Right cardiac atrium (tissue), 5 donors: ENCODE measurements around the gene PGAM1. TPM values are rescaled to one million over a fixed set of nuclear protein-coding genes. Genes with fewer than 3 reads are reported as not detected.
A peak's percentile ranks its signal among the peaks of the same experiment; 100 is the strongest.
"Not testable (repeated sequence)": the region's sequence is repeated elsewhere in the genome, so short reads cannot be mapped to it uniquely, and the experiment has no call there.

ENCODE experiments used
- ATAC-seq, 2 donors: fragments of 200-7000 bp; cut with Tn5 transposase; one replicate each; pipeline versions ENCODE4 v1.8.0 to v1.9.1; 2020; ENCODE audit warnings: moderate library complexity in 2 of 2, mild to moderate bottlenecking in 1 of 2
- DNase-seq, 3 donors: peaks; one replicate each; pipeline ENCODE4 v3.0.0-alpha.2; 2020
- H3K27ac ChIP-seq: one replicate; pipeline ENCODE4 v1.5.1; 2013; ENCODE audit warnings: mild to moderate bottlenecking, low read length, control low read depth, moderate library complexity
- H3K27me3 ChIP-seq: one replicate; pipeline ENCODE4 v1.6.1; 2013; ENCODE audit not compliant: control insufficient read depth, insufficient read depth
- H3K4me1 ChIP-seq: one replicate; pipeline ENCODE4 v1.6.1; 2013; ENCODE audit warnings: low read length; ENCODE audit not compliant: control insufficient read depth, insufficient read depth
- H3K4me3 ChIP-seq: one replicate; pipeline ENCODE4 v1.5.1; 2013; ENCODE audit warnings: low read length, control low read depth
- H3K9me3 ChIP-seq: one replicate; pipeline ENCODE4 v1.6.1; 2013; ENCODE audit warnings: low read length; ENCODE audit not compliant: control insufficient read depth
- WGBS: extraction: QIAGEN DNeasy Blood & Tissue Kit; methylation state at CpG from one replicate; pipeline ENCODE4 v1.1.7; 2013; 5-methylcytosine and 5-hydroxymethylcytosine counted together
- intact Hi-C, 4 donors: fragments of 100-400 bp; cut with DNase I; formaldehyde crosslinking; loops; one replicate each; pipeline versions ENCODE4 v1.11.0 to v1.14.0; 2022 to 2023
- polyA plus RNA-seq: library from polyadenylated mRNA; stranded (reverse); fragments of 200-250 nt; gene quantifications from one replicate; pipeline ENCODE4 v1.2.3, GENCODE V29; 2013
- total RNA-seq, 4 donors: library from RNA; stranded (reverse); fragmentation: NEBNext Ultra II Directional; extraction: Animal tissue kit (Norgen Biotek cat#: 25700); gene quantifications; one replicate each; pipeline ENCODE4 v1.2.1, GENCODE V29; 2021
- donor health status: healthy with polysubstance abuse.
- donor health status: DM: no; HTN: yes; CAD: no.
- donor health status: DM: no; HTN: no; CAD: no.
- donor health status: DM: no; HTN: yes; CAD: no; lungs with severe emphysema.
- donor health status: DM: yes; HTN: yes; CAD: no.

PGAM1 gene
- total and polyA plus RNA-seq, 5 donors = 204 to 330 (median 311) TPM

GRCh38 chr10:97456686-97457065 lies 30.7 kb downstream of the PGAM1 start:
- no peak for ATAC-seq
- Histone ChIP-seq H3K27ac (no peak overlapping the region), H3K9me3 (no peaks in the 10 kb centered on the region), H3K27me3 (no peaks in the 10 kb centered on the region), H3K4me1 (peaks cover 7% of the 10 kb centered on the region), H3K4me3 (no peak overlapping the region)
- DNase-seq = no peak
- 62% methylated on average over 3 of the region's 3 CpGs for WGBS
- intact Hi-C loops = no loop called here

GRCh38 chr10:97459111-97459510 lies 33.1 kb downstream of the PGAM1 start:
- Histone ChIP-seq H3K4me1 (peaks cover 5% of the 10 kb centered on the region), H3K9me3 (no peaks in the 10 kb centered on the region), H3K27me3 (no peaks in the 10 kb centered on the region), H3K27ac (no peak overlapping the region), H3K4me3 (no peak overlapping the region)
- WGBS = 93% methylated on average over 7 of the region's 7 CpGs
- intact Hi-C loops = no loop called here
- ATAC-seq (no peak), DNase-seq (no peak)

GRCh38 chr10:97459933-97460332 lies 33.9 kb downstream of the PGAM1 start:
- no peaks in the 10 kb centered on the region for H3K27me3 ChIP-seq
- H3K9me3 ChIP-seq = no peaks in the 10 kb centered on the region
- H3K4me3 ChIP-seq = no peak overlapping the region
- H3K4me1 ChIP-seq = no peaks in the 10 kb centered on the region
- 71% methylated on average over 7 of the region's 7 CpGs for WGBS
- H3K27ac ChIP-seq = no peak overlapping the region
- no peak for ATAC-seq
- DNase-seq = no peak
- intact Hi-C loops = loop anchor here (5.0 to 10.0 kb wide), 2 partner anchors 92 to 95 kb away; no protein-coding TSS in a partner anchor

GRCh38 chr10:97462309-97462708 lies 36.3 kb downstream of the PGAM1 start:
- intact Hi-C loops = loop anchor here (5.0 to 10.0 kb wide), 2 partner anchors 90 to 92 kb away; no protein-coding TSS in a partner anchor

GRCh38 chr10:97463363-97464132 lies 37.6 kb downstream of the PGAM1 start:
- ATAC-seq = peak; percentile 42 to 46
- no peak for DNase-seq
- peaks cover 6% of the 10 kb centered on the region for H3K4me1 ChIP-seq
- H3K4me3 ChIP-seq = no peak overlapping the region
- 71% methylated on average over 4 of the region's 4 CpGs for WGBS
- no peak overlapping the region for H3K27ac ChIP-seq
- H3K27me3 ChIP-seq = no peaks in the 10 kb centered on the region
- H3K9me3 ChIP-seq = no peaks in the 10 kb centered on the region
- intact Hi-C loops = loop anchor here (5.0 to 10.0 kb wide), 2 partner anchors 89 to 91 kb away; no protein-coding TSS in a partner anchor

More at GRCh38 chr10:97462309-97462708, 36.3 kb downstream of the PGAM1 start:
- DNase-seq (no peak), ATAC-seq (no peak)
- no peak overlapping the region for H3K27ac ChIP-seq
- peaks cover 6% of the 10 kb centered on the region for H3K4me1 ChIP-seq
- H3K27me3 ChIP-seq = no peaks in the 10 kb centered on the region
- H3K9me3 ChIP-seq = no peaks in the 10 kb centered on the region
- no peak overlapping the region for H3K4me3 ChIP-seq
- 89% methylated on average over 2 of the region's 2 CpGs for WGBS

GRCh38 chr10:97464226-97464625 lies 38.2 kb downstream of the PGAM1 start:
- Histone ChIP-seq H3K4me1 (peaks cover 6% of the 10 kb centered on the region), H3K27me3 (no peaks in the 10 kb centered on the region), H3K9me3 (no peaks in the 10 kb centered on the region), H3K27ac (no peak overlapping the region), H3K4me3 (no peak overlapping the region)
- peak in 1 of 2 donors; percentile 4 for ATAC-seq
- 76% methylated on average over 1 of the region's 1 CpG for WGBS
- no peak for DNase-seq
- intact Hi-C loops = loop anchor here (5.0 to 10.0 kb wide), 2 partner anchors 88 to 91 kb away; no protein-coding TSS in a partner anchor

GRCh38 chr10:97465982-97466381 lies 40.0 kb downstream of the PGAM1 start:
- intact Hi-C loops = loop anchor here in 1 of 4 donors (10.0 kb wide), 1 partner anchor 89 kb away; no protein-coding TSS in a partner anchor
- 77% methylated on average over 7 of the region's 7 CpGs for WGBS
- H3K4me1 ChIP-seq = peaks cover 6% of the 10 kb centered on the region
- no peaks in the 10 kb centered on the region for H3K9me3 ChIP-seq
- H3K27me3 ChIP-seq = no peaks in the 10 kb centered on the region
- peak overlapping the region; percentile 45 for H3K27ac ChIP-seq
- ATAC-seq = peak in 1 of 2 donors; percentile 37
- no peak overlapping the region for H3K4me3 ChIP-seq
- no peak for DNase-seq

GRCh38 chr10:97466755-97467154 lies 40.8 kb downstream of the PGAM1 start:
- ATAC-seq (no peak), DNase-seq (no peak)
- Histone ChIP-seq H3K4me1 (peaks cover 6% of the 10 kb centered on the region), H3K27me3 (no peaks in the 10 kb centered on the region), H3K27ac (no peak overlapping the region), H3K4me3 (no peak overlapping the region), H3K9me3 (no peaks in the 10 kb centered on the region)
- intact Hi-C loops = loop anchor here in 1 of 4 donors (10.0 kb wide), 1 partner anchor 88 kb away; no protein-coding TSS in a partner anchor
- 90% methylated on average over 4 of the region's 4 CpGs for WGBS

- peaks cover 6% of the 10 kb centered on the region for H3K4me1 ChIP-seq
- no peaks in the 10 kb centered on the region for H3K9me3 ChIP-seq
- H3K27me3 ChIP-seq = no peaks in the 10 kb centered on the region
- ATAC-seq (no peak), DNase-seq (no peak)
- no peak overlapping the region for H3K27ac ChIP-seq
- intact Hi-C loops = loop anchor here in 1 of 4 donors (10.0 kb wide), 1 partner anchor 87 kb away; no protein-coding TSS in a partner anchor
- H3K4me3 ChIP-seq = no peak overlapping the region
- whole genome bisulfite sequencing = 83% methylated on average over 3 of the region's 3 CpGs
Measured at GRCh38 chr10:97468162-97468561, 42.2 kb downstream of the PGAM1 start.

GRCh38 chr10:97468781-97469180 lies 42.8 kb downstream of the PGAM1 start:
- not testable (repeated sequence) for H3K4me3 ChIP-seq, H3K27me3 ChIP-seq, H3K9me3 ChIP-seq, DNase-seq, ATAC-seq, H3K27ac ChIP-seq, H3K4me1 ChIP-seq
- WGBS = 96% methylated on average over 12 of the region's 12 CpGs
- intact Hi-C loops = loop anchor here in 1 of 4 donors (10.0 kb wide), 1 partner anchor 86 kb away; no protein-coding TSS in a partner anchor

- WGBS = 97% methylated on average over 4 of the region's 4 CpGs
- Histone ChIP-seq H3K4me3 (no peak overlapping the region), H3K4me1 (peaks cover 3% of the 10 kb centered on the region), H3K27ac (no peak overlapping the region), H3K9me3 (no peaks in the 10 kb centered on the region), H3K27me3 (no peaks in the 10 kb centered on the region)
- no peak for ATAC-seq
- DNase-seq = no peak
- intact Hi-C loops = no loop called here
Measured at GRCh38 chr10:97474918-97475317, 48.9 kb downstream of the PGAM1 start.
